Hematopoietic multipotent progenitor cell treated with erythropoietin and hydrocortisone succinate and interleukin-3 and kit ligand, for 8 days (in vitro differentiated cells): ENCODE data around the gene S100B.
A peak's percentile ranks its signal among the peaks of the same experiment; 100 is the strongest.
"Not testable (repeated sequence)": the region's sequence is repeated elsewhere in the genome, so short reads cannot be mapped to it uniquely, and the experiment has no call there.

ENCODE experiments used
- DNase-seq: peaks from one replicate; pipeline ENCODE4 v3.0.0-alpha.2; 2015

Gene S100B

DNA sequence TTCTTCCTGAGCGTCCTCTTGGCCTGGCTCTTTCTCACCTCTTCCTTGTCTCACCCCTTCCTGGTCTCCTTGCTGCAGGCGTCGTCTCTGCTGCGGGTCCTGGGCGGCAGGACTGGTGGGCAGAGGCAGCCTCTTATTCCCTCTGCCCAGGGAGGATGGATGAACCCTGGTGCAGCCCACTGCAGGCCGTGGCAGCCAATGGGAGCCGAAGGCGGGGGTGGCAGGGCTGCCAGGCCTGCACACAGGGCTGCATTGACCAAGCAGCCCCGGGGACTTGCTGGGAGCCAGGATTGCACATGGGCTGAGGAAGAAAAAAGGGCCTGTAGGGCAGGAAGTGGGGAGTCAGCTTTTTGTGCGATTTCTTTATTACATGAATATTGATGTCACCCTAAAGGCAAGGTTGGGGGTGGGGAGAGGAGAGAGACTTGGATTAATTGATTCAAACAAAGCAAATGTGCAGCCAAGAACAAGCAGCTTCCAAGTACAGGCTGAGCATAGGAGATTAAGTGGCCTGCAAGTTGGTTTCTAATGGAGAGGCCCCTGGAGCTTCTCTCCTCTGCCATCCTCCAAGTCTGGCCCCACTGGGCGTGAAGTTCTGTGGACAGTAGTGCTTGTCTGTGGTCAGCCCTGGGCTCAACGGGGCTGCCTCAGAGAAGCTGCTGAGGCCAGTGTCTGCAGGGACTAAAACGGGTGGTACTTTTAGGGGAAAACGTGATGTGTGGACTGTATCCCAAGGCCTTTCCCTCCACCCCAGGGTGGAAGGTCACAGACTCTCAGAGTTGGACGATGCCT lies at the start of gene S100B:
Gene S100B (minus strand): TSS at position 108 of the 792 bp plus-strand sequence. CDS start 2,667 bp downstream, outside the sequence.
- DNase-seq = no peak

GRCh38 chr21:46651121-46651520 lies 46.2 kb upstream of the S100B start:
- DNase-seq = no peak

DNA sequence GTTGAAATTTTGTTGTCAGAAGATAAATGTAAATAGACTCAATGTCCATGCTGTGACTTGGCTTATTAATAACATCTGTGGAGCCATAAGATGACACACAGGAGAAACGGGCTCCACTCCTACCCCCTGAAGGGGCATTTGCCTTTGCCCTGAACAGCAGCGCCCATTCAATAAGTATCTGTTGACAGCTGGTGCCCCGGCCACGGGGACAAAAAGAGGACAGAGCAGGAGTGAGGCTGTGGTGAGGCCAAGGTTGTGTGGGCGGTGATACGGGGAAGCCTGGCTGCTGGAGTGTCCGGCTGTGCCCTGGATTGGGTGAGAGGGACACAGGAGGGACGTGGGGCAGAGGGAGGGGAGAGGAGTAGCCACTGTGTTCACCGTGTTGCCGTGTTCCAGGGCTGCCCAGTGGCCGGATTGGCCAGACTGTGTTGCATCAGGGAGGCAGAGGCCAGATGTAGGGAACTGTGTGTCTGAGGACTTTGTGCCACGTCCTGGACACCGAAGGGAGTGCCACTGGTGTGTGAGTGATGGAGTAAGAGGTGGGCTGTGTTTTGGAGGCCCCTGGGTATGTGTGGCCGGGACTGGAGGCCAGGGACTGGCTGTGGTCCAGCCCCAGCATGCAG lies 45.7 kb upstream of the S100B start:
- no peak for DNase-seq

DNA sequence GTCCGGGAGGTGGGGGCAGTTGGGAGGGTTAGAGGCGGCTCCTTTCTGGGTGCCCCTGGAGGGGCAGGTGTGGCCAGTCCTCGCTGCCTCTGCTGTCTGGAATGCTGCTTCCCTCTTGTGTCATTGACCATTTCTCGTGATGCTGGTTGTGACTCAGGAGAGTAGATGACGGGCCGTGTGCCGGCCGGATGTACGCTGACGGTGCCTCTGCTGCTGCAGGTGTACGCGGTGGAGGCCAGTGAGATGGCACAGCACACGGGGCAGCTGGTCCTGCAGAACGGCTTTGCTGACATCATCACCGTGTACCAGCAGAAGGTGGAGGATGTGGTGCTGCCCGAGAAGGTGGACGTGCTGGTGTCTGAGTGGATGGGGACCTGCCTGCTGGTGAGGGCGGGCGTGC lies 44.5 kb upstream of the S100B start:
- DNase-seq = no peak

- DNase-seq = no peak
Observed at GRCh38 chr21:46648539-46648938, 43.7 kb upstream of the S100B start.

DNA sequence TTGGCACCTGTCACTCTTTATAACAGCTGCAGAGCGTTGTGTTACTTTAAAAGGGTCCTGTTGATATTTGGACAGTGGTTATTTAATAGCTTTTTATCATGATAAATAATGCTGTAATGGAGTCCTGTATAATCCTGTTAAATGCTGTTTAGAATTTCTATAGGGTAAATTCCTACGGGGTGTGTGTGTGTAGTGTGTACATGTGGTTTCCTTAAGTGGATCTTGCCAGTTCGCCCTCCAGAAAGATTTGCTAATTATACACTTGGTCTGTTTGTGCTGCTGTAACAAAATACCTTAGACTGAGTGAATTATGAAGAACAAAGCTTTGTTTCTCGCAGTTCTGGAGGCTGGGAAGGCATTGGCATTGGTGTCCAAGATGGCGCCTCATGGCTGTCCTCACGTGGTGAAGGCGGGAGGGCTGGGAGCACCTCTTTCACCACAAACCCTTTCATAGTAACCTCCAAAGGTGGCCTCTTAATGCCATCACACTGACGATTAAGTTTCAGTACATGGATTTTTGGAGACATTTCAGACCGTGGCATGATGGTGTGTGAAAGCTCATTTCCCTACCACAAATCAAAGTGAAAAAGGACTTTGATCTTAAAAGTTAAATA lies 41.8 kb upstream of the S100B start:
- no peak for DNase-seq

- no peak for DNase-seq
Observed at GRCh38 chr21:46645840-46646239, 41.0 kb upstream of the S100B start.

DNA sequence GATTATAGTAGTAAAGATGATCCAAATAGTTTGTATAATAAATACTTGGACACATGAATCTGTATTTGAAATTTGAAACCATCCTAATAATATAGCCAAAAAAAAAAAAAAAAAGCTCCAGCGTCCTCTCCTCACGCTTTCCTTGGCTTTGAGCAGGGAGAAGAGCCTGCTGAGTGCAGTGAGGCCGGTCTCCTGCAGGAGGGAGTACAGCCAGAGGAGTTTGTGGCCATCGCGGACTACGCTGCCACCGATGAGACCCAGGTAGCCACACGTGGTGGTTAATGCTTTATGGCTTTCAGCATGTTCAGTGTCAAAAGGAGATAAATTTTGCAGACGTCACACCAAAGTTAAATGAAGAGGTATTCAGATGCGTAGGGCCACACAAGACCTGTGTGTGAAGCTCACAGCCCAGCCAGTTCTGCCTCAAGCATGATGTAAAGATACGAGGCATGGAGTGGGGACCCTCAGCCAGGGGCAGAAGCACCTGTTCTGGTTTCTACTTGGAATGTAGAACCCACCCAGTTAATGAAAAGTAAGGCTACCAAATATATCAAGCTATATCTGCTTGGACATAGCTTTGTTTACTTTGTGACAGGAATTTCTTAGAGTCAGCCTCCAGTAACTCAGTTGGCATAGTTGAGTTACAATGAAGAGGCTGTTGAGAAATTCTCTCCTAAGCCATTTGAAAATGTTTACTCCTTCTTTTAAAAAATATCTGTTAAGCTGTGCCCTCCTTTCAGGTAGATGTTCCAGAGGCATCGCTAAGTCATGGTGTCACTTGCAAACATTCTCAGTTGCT lies 38.7 kb upstream of the S100B start:
- DNase-seq = no peak

GRCh38 chr21:46641656-46642055 lies 36.8 kb upstream of the S100B start:
- DNase-seq = no peak

DNA sequence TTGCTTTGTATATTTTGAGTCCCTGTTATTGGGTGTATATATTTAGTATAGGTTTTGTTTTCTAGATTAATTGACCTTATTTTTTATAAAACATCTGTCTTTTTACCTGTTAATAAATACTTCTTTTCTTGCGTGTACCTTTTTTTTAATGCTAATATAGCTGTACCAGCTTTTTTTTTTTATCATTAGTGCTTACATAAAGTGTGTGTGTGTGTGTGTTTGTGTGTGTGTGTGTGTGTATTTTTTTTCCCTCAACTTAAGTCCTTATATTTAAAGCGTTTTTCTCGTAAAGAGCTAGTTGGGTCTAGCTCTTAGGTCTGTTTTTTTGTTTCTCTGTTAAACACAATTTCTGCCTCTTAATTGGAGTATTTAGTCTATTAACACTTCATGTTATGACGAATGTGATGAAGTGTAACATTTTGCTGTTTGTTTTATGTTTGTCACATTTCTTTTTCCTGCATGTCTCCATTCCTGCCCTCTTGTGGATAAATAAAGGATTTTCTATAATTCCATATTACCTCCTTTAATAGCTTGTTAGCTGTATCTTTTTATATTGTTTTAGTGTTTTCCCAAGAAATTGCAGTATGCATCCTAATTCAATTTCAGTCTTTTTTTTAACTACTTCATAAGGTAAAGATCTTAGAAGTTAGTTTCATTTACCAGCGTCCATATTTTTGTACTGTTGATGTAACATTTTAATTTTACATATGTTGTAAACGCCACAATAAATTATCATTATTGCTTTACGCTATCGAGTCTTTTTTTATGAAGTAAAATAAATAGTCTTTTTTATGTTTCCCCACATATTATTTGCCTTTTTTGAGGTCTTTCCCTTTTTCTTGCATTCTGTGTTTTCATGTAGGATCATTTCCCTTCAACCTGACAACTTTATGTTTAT lies 34.9 kb upstream of the S100B start:
- DNase-seq = peak; percentile 61

GRCh38 chr21:46637952-46638746 lies 33.3 kb upstream of the S100B start:
- peak; percentile 55 for DNase-seq

DNA sequence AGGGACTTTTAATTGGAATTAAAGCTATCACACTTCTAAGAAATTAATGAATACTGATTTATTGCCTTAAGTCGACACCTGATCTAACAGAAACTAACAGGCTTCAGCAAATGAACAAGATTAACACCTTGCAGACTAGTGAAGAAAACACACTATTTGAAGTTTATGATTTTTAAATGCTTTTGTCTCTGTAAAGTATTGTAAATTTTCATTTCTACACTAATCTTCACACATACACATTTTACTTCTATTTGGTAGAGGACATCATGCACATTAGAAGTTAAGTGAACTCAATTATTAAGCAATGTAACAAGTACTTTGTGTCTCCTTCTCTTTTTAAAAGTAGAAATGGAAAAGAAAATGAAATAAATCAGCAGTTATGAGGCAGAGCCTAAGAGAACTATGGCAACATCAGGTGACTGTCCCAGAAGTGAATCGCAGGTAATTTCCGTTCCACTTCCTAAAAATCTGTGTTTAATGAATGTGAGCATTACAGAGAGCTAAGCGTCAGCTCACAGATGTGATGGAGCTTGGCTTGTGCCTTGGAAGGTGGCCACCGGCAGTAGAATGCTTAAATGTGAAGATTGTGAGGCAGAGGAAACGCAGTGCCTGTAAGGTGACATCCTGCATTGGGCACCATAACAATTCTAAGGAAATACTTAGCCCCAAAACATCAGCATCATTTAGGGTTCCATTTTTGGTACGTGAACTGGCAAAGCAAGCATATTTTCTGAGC lies 31.8 kb upstream of the S100B start:
- no peak for DNase-seq

GRCh38 chr21:46636181-46636512 lies 31.3 kb upstream of the S100B start:
- DNase-seq = no peak

DNA sequence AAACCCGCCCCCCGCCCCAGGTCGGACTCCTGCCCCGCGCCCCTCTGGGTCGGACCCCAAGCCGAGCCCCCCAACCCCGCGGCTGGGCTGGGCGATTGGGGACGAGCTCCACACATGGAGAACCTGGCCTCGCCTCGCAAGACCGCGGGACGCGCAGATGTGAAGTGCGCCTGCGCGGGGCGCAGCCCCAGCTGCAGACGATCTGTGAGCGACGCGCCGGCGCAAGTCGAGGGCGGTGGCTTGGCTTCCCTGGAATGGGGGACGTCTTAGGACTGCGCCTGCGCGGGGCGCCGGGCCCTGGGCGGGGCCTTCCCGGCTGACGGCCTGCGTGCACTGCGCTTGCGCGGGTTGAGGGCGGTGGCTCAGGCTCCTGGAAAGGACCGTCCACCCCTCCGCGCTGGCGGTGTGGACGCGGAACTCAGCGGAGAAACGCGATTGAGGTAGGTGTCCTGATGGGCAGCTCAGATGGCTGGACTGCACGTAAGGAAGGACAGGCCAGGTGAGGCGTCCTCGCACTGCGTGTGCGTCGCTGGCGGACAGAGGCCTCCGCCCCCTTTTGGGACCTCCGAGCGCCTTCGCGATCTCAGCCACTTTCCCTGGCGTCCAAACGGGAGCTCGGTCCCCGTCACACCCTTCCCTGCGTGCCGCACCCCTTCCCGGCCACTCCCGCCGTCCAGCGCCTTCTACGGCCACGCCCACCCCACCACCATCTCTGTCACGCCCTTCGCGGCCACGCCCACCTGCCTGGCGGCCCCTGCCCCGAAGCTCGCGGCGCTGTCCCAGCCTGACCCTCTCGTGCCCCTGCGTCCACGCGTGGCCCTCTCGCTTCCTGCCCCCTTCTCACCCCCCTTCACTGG lies 30.7 kb upstream of the S100B start, which contains the start of gene PRMT2:
Gene PRMT2 (plus strand): TSS at position 351 of the 857 bp plus-strand sequence. CDS start 1,278 bp downstream, outside the sequence.
- DNase-seq = peak; percentile 97

DNA sequence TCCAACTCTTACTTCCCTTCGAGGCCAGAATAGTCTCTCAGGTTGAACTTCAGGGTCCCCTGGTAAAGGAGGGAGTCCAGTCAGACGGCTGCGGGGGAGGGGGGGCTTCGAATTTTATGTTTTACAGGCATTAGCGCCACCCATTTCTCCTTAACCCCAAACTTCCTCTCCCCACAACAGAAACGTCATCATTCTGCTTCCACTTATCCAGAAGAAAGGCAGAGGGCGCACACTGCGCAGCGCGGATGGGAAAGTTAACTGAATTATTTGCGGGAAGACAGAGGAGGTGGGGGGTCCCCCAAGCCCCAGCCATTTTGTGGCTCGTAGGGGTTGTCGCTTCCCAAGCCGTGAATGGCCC lies 30.1 kb upstream of the S100B start:
- DNase-seq = peak; percentile 87

GRCh38 chr21:46634427-46634826 lies 29.5 kb upstream of the S100B start:
- peak; percentile 13 for DNase-seq

DNA sequence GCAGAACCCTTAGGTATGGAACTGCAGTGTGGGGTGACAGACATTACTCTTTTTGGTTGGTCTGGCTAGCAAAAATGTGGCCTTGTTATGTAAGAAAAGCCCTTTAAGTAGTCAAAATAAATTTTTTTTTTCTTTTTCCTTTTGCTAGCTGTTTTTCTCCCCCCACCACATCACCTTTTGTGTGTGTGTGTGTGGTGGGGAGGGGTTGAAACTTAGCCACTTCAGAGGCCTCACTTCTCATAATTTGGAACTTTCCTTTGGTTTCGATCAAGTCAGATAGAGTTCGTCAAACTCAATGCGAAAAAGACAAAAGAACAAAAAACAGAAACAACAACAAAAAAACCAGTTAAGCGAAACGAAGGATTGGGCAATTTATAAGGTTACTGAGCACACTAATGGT lies 28.7 kb upstream of the S100B start:
- DNase-seq = no peak

DNA sequence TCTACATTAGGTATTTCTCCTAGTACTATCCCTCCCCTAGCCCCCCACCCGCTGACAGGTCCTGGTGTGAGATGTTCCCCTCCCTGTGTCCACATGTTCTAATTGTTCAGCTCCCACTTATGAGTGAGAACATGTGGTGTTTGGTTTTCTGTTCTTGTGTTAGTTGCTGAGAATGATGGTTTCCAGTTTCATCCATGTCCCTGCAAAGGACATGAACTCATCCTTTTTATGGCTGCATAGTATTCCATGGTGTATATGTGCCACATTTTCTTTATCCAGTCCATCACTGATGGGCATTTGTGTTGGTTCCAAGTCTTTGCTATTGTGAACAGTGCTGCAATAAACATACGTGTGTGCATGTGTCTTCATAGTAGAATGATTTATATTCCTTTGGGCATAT lies 26.0 kb upstream of the S100B start:
- not testable (repeated sequence) for DNase-seq

DNA sequence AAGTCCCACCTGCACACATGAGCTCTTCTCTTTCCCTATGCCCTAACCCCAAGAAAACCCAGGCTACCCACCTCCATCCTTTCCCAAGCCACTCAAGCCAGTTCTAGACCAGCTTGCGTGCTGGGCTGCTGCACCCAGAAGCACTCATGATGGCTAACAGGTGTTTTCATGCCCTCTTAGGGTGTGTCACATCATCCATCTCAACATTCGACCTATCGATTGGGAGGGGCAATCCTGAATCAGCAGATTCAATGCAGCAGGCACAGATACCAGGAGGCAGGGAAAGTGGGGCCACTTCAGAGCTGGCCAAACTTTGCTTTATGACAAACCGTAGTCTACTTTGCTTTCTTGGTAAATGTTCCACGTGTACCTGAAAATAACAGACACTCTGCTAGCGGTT lies 24.0 kb upstream of the S100B start:
- DNase-seq = no peak

DNA sequence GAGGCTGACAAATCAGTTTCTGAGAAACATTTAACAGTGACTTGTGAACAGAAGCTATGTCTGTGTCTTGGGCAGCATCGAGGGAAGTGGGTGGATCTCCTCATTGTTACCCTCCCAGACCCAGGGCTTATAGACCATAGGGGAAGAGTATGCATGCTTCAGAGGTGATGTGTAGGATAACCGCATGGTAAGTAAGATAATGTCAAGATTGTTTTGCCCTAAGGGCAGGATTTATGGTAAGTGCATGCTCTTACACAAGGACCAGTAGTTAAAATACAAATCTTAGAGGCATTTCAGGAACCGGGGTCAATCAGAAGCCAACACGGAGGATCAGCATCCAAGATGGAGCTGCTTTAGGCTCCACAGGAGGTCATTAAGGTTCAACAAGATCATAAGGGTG lies 22.8 kb upstream of the S100B start:
- DNase-seq = no peak
